Right lobe of liver (tissue), 4 donors: ENCODE results near the gene SNRPA.
"Not testable (repeated sequence)": the region's sequence is repeated elsewhere in the genome, so short reads cannot be mapped to it uniquely, and the experiment has no call there.

Experiments used
- POLR2A ChIP-seq: fragments of 450-650 bp; IDR thresholded peaks from one replicate; pipeline ENCODE4 v1.6.1; 2017; ENCODE audit warnings: antibody characterized with exemption, mild to moderate bottlenecking
- TF ChIP-seq, protein P1 (sequence below), 4 donors: fragments of 200-600 bp in 3 of 4; fragments of 450-650 bp in 1 of 4; IDR thresholded peaks; one replicate each; pipeline versions ENCODE4 v1.5.1 to v1.8.0; 2016 to 2022; ENCODE audit warnings: antibody characterized with exemption in 4 of 4, mild to moderate bottlenecking in 2 of 4
- donor health status: DM: no; HTN: no; CAD: no.
- donor health status: DM: no; HTN: no; CAD: no.
- donor health status: DM: no; HTN: yes; CAD: no.

DNA sequence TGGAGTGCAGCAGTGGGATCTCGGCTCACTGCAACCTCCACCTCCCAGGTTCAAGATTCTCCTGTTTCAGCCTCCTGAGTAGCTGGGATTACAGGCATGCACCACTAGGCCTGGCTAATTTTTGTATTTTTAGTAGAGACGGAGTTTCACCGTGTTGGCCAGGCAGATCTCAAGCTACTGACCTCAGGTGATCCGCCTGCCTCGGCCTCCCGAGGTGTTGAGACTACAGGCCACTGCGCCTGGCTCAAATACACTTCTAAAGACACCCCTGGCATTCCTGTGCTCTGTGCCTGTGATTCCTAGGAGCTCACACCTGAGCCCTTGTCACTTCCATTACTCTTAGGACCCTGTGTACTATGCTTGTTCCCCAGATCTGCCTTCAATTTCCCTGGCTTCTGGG is 61.6 kb downstream of the SNRPA start:
- TF ChIP-seq, protein P1, sequence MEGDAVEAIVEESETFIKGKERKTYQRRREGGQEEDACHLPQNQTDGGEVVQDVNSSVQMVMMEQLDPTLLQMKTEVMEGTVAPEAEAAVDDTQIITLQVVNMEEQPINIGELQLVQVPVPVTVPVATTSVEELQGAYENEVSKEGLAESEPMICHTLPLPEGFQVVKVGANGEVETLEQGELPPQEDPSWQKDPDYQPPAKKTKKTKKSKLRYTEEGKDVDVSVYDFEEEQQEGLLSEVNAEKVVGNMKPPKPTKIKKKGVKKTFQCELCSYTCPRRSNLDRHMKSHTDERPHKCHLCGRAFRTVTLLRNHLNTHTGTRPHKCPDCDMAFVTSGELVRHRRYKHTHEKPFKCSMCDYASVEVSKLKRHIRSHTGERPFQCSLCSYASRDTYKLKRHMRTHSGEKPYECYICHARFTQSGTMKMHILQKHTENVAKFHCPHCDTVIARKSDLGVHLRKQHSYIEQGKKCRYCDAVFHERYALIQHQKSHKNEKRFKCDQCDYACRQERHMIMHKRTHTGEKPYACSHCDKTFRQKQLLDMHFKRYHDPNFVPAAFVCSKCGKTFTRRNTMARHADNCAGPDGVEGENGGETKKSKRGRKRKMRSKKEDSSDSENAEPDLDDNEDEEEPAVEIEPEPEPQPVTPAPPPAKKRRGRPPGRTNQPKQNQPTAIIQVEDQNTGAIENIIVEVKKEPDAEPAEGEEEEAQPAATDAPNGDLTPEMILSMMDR (IDR thresholded peaks at IDR 0.05) = not testable (repeated sequence)
- not testable (repeated sequence) for TF ChIP-seq POLR2A
